NB4 (cell line): Measurements from ENCODE around the gene GAB2.

Experiments used
- POLR2A ChIP-seq: IDR thresholded peaks from 2 replicates; pipeline ENCODE4 v1.6.1; 2011; ENCODE audit warnings: mild to moderate bottlenecking; ENCODE audit not compliant: insufficient read length; ENCODE audit errors: extremely low read depth
- TF ChIP-seq, protein P1 (sequence below): IDR thresholded peaks from one replicate; pipeline ENCODE4 v1.5.1; 2012; ENCODE audit warnings: low read depth, low read length

DNA sequence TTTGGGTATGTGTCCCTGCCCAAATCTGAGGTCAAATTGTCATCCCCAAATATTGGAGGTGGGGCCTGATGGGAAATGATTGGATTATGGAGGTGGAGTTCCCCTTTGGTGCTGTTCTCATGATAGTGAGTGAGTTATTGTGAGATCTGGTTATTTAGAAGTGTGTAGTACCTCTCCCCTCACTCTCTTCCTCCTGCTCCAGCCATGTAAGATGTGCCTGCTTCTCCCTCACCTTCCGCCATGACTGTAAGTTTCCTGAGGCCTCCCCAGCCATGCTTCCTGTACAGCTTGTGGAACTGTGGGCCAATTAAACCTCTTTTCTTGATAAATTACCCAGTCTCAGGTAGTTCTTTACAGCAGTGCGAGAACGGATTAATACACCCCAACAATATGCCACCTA, 9.0 kb downstream of the GAB2 start:
- no peak for TF ChIP-seq POLR2A
- TF ChIP-seq, protein P1, sequence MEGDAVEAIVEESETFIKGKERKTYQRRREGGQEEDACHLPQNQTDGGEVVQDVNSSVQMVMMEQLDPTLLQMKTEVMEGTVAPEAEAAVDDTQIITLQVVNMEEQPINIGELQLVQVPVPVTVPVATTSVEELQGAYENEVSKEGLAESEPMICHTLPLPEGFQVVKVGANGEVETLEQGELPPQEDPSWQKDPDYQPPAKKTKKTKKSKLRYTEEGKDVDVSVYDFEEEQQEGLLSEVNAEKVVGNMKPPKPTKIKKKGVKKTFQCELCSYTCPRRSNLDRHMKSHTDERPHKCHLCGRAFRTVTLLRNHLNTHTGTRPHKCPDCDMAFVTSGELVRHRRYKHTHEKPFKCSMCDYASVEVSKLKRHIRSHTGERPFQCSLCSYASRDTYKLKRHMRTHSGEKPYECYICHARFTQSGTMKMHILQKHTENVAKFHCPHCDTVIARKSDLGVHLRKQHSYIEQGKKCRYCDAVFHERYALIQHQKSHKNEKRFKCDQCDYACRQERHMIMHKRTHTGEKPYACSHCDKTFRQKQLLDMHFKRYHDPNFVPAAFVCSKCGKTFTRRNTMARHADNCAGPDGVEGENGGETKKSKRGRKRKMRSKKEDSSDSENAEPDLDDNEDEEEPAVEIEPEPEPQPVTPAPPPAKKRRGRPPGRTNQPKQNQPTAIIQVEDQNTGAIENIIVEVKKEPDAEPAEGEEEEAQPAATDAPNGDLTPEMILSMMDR: no peak
